ENCODE measurements around the gene RIOK3.

Gene RIOK3

DNA sequence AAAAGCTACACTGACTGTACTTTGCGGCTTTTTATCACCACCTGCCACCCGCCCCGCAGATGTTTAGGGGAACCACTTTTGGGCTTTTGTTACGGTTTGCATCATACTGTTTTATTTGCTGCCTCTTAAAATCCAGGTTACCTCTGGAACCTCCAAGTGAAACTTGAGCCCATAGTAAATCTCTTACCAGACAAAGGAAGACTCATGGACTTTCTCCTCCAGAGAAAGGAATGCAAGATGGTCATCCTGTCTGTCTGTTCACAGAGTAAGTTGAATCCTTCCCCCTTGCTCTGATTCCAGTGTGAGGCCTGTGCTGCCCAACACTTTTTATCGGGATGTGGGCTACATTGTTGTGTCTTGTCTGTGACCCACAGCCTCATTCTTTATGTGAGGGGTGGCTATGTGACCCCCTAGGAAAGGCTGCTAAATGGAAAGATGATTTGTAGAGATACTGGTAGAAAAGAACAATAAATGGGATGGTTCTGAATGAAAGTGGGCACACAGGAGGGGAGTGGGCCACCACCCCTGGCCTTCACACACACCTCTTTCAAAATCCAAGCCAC is 73.5 kb downstream of the RIOK3 start:
- no peak for DNase-seq (ENCODE audit: low read depth in 2 of 2, low spot score in 1 of 2)

DNA sequence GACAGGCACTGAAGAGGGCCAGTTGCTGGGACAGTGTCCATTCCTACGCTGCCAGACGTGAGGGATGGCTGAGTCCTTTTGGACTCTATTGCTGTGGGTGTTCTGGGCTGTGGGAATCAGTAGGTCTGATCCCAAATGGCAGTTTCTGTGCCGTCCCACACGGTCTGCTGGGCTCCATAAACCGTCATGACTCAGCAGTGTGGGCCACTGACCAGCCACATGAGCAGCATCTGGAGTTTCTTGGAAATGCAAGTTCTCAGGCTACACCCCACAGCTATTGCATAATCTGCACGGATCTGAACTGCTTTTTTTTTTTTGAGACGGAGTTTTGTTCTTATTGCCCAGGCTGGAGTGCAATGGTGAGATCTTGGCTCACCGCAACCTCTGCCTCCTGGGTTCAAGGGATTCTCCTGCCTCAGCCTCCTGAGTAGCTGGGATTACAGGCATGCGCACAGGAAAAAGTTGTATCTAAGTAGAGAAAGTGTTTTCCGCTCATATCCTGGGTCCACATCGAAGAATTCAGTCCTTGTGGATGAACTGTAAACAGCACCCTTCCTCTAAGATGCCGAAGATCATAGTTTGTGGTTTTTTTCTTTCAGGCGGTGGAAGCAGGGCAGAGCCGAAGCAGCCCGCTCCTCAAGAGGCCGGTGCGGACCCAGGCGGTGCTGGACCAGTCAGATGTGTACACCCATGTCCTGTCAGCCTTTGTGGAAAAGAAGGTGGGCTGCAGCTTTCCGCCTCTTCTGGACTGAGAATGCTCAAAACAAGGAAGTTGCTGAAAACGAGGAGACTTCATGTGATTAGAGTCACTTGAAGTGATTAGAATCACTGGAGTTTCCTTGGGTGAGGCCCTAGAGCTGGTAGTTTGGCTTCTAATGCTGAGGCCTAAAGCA is 75.7 kb downstream of the RIOK3 start:
- DNase-seq (ENCODE audit: low read depth in 2 of 2, low spot score in 1 of 2): no peak

DNA sequence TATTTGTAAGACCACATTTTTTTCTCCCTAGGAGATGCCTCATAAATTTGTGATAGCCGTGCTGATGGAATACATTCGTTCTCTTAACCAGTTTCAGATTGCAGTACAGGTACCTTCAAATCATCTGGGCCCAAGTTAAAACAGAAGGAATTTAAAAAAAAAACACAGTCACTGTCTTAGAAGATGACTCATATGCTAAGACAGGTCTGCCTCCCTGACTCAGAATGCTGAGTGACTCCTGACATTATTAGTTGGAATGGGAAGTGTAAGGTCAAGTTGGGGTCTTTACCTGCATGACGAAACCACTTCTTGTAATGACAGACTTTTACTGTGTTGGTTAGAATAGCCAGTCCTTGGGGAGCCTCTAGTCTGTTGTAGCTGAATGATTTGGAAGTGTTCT is 76.5 kb downstream of the RIOK3 start:
- DNase-seq (ENCODE audit: low read depth in 2 of 2, low spot score in 1 of 2): no peak

DNA sequence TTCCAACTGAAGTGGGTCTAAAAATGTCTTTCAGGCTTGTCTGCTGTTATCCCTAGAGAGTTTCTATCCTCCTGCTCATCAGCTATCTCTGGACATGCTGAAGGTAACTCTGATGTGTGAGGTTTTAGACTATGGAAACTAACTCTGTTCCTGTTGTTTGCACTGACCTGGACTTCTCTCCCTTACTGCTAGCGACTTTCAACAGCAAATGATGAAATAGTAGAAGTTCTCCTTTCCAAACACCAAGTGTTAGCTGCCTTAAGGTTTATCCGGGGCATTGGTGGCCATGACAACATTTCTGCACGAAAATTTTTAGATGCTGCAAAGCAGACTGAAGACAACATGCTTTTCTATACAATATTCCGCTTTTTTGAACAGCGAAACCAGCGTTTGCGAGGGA is 77.1 kb downstream of the RIOK3 start:
- DNase-seq (ENCODE audit: low read depth in 2 of 2, low spot score in 1 of 2): no peak

DNA sequence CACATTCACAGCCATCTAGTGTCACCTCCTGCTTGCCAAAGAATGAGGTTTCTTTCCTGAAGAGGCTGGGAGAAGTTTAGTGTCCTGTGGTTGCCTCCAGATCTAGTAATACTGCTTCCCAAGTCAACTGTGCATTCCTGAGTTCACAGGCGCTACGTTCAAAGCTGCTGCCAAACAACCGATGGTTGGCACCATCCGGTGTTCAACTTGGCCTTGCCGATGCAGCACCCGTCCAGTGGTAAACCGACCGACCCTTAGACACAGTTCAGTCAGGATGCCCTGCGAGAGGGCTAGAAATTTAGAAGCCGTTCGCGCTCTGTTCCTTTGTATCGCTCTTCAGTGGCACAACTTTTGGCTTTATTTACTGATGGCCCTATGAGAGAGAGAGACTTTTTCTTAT is 78.8 kb downstream of the RIOK3 start:
- no peak for DNase-seq (ENCODE audit: low read depth in 2 of 2, low spot score in 1 of 2)
